H1 (cell line): ENCODE data around the gene DHX9. TPM values are rescaled to one million over a fixed set of nuclear protein-coding genes. Genes with fewer than 3 reads are reported as not detected.

Experiments used
- CTCF ChIA-PET: fragments of 300-600 bp; sonication (Branson Sonifier 250); formaldehyde crosslinking; loops from one replicate; lab custom pipeline; 2021; ENCODE audit not compliant: partially characterized antibody; lab: Charles Lee
- POLR2A ChIA-PET: fragments of 300-600 bp; sonication (Branson Sonifier 250); formaldehyde crosslinking; loops from one replicate; lab custom pipeline; 2021; ENCODE audit warnings: inconsistent platforms; ENCODE audit not compliant: partially characterized antibody; lab: Charles Lee
- DNase-seq, 2 experiments: peaks; one replicate each; pipeline versions ENCODE4 v3.0.0 to v3.0.0-alpha.2; 2010 to 2022; ENCODE audit warnings: low spot score in 2 of 2, low read depth in 1 of 2, mixed read lengths in 1 of 2
- FAIRE-seq: peaks from 2 replicates; lab custom pipeline; 2011; peaks lifted over from hg19 to GRCh38; lab: Jason Lieb, UNC
- H2AFZ ChIP-seq: 2 replicates; pipeline ENCODE4 v1.8.1; 2012; ENCODE audit warnings: low read length, inconsistent platforms
- H2AK5ac ChIP-seq: 2 replicates; pipeline ENCODE4 v1.6.1; 2013; ENCODE audit warnings: low read depth, low read length
- H2BK120ac ChIP-seq: replicated peaks from 2 replicates; pipeline ENCODE3; 2013; ENCODE audit warnings: low read depth, low read length, inconsistent platforms
- H2BK12ac ChIP-seq: 2 replicates; pipeline ENCODE4 v1.6.1; 2013; ENCODE audit warnings: low read depth, low read length
- H2BK15ac ChIP-seq: 2 replicates; pipeline ENCODE4 v1.6.1; 2013; ENCODE audit warnings: low read length
- H2BK20ac ChIP-seq: 2 replicates; pipeline ENCODE4 v1.6.1; 2013; ENCODE audit warnings: low read length
- H2BK5ac ChIP-seq: 2 replicates; pipeline ENCODE4 v1.6.1; 2013; ENCODE audit warnings: low read depth, low read length
- H3K14ac ChIP-seq: 2 replicates; pipeline ENCODE4 v1.6.1; 2013; ENCODE audit warnings: inconsistent platforms; ENCODE audit not compliant: insufficient read length
- H3K18ac ChIP-seq: 2 replicates; pipeline ENCODE4 v1.6.1; 2013; ENCODE audit warnings: low read length; ENCODE audit errors: extremely low read depth
- H3K23ac ChIP-seq: 2 replicates; pipeline ENCODE4 v1.6.1; 2013; ENCODE audit warnings: inconsistent platforms; ENCODE audit not compliant: insufficient read length
- H3K23me2 ChIP-seq: 2 replicates; pipeline ENCODE4 v1.6.1; 2013; ENCODE audit warnings: low read depth, low read length
- H3K27ac ChIP-seq: 2 replicates; pipeline ENCODE4 v1.6.1; 2011; ENCODE audit warnings: low read depth, low read length, inconsistent platforms
- H3K27me3 ChIP-seq, 4 experiments: replicated peaks in 1 of 4; 1 replicate in 1 of 4; 2 replicates in 3 of 4; pipeline versions ENCODE4 v1.6.1 to v1.8.1; 2011 to 2013; ENCODE audit warnings: low read length in 3 of 4, mild to moderate bottlenecking in 3 of 4, inconsistent platforms in 2 of 4, mixed read lengths in 2 of 4, moderate library complexity in 1 of 4; ENCODE audit not compliant: control insufficient read depth in 3 of 4, insufficient read depth in 3 of 4; ENCODE audit errors: extremely low read depth in 1 of 4
- H3K36me3 ChIP-seq, 4 experiments: 2 replicates each; pipeline versions ENCODE4 v1.6.1 to v1.8.1; 2011 to 2013; ENCODE audit warnings: mild to moderate bottlenecking in 4 of 4, low read length in 3 of 4, moderate library complexity in 2 of 4, control low read depth in 1 of 4, inconsistent platforms in 1 of 4; ENCODE audit not compliant: insufficient read depth in 4 of 4, control insufficient read depth in 2 of 4
- H3K4ac ChIP-seq: replicated peaks from 2 replicates; pipeline ENCODE3; 2013; ENCODE audit warnings: low read length, low read depth, mixed read lengths, inconsistent platforms; ENCODE audit not compliant: insufficient read length
- H3K4me1 ChIP-seq, 4 experiments: replicated peaks in 1 of 4; 1 replicate in 1 of 4; 2 replicates in 3 of 4; pipeline versions ENCODE4 v1.6.1 to v1.8.1; 2011 to 2013; ENCODE audit warnings: low read length in 3 of 4, inconsistent platforms in 2 of 4, mixed read lengths in 1 of 4; ENCODE audit not compliant: insufficient read depth in 4 of 4, control insufficient read depth in 3 of 4
- H3K4me2 ChIP-seq, 2 experiments: 2 replicates each; pipeline versions ENCODE4 v1.6.1 to v1.8.1; 2011 to 2013; ENCODE audit warnings: low read depth in 2 of 2, low read length in 2 of 2, control low read depth in 1 of 2, inconsistent platforms in 1 of 2, mild to moderate bottlenecking in 1 of 2; ENCODE audit not compliant: insufficient read depth in 1 of 2
- H3K4me3 ChIP-seq, 4 experiments: fragments of 200-600, 300-600 bp in 1 of 4; sonication (generic), shearing (Covaris generic), sonication (Bioruptor Twin) in 1 of 4; 2 replicates each; pipeline versions ENCODE4 v1.5.1 to v1.8.1; 2011 to 2016; ENCODE audit warnings: low read length in 4 of 4, low read depth in 3 of 4, control low read depth in 2 of 4, inconsistent platforms in 2 of 4, mild to moderate bottlenecking in 2 of 4, mixed read lengths in 1 of 4, moderate library complexity in 1 of 4; ENCODE audit not compliant: insufficient read depth in 2 of 4; ENCODE audit errors: extremely low read depth in 1 of 4
- H3K56ac ChIP-seq: replicated peaks from 2 replicates; pipeline ENCODE3; 2013; ENCODE audit warnings: low read depth, mild to moderate bottlenecking, mixed read lengths, low read length, inconsistent platforms; ENCODE audit not compliant: insufficient read length
- H3K79me1 ChIP-seq: 2 replicates; pipeline ENCODE4 v1.6.1; 2013; ENCODE audit warnings: low read depth, low read length, control low read depth
- H3K79me2 ChIP-seq, 2 experiments: 2 replicates each; pipeline versions ENCODE4 v1.6.1 to v1.8.1; 2012 to 2013; ENCODE audit warnings: low read length in 2 of 2, mild to moderate bottlenecking in 2 of 2, inconsistent platforms in 1 of 2; ENCODE audit not compliant: insufficient read depth in 2 of 2, control insufficient read depth in 1 of 2
- H3K9ac ChIP-seq, 4 experiments: replicated peaks in 1 of 4; 1 replicate in 1 of 4; 2 replicates in 3 of 4; pipeline versions ENCODE4 v1.6.1 to v1.8.1; 2011 to 2013; ENCODE audit warnings: low read depth in 3 of 4, low read length in 3 of 4, control low read depth in 2 of 4, mild to moderate bottlenecking in 2 of 4, moderate library complexity in 2 of 4, inconsistent platforms in 1 of 4; ENCODE audit errors: extremely low read depth in 1 of 4
- H3K9me3 ChIP-seq, 2 experiments: 2 replicates each; pipeline versions ENCODE4 v1.6.1 to v1.8.1; 2012 to 2013; ENCODE audit warnings: mild to moderate bottlenecking in 2 of 2, moderate library complexity in 2 of 2, control low read depth in 1 of 2, inconsistent platforms in 1 of 2, low read depth in 1 of 2, low read length in 1 of 2, mixed read lengths in 1 of 2; ENCODE audit not compliant: insufficient read depth in 2 of 2
- H4K20me1 ChIP-seq, 2 experiments: replicated peaks in 1 of 2; 2 replicates each; pipeline versions ENCODE3 to v1.8.1; 2011 to 2013; ENCODE audit warnings: inconsistent platforms in 2 of 2, low read length in 2 of 2, mild to moderate bottlenecking in 1 of 2; ENCODE audit not compliant: insufficient read depth in 2 of 2, control insufficient read depth in 1 of 2
- H4K5ac ChIP-seq: 2 replicates; pipeline ENCODE4 v1.6.1; 2013; ENCODE audit warnings: low read length, low read depth, mixed read lengths, inconsistent platforms; ENCODE audit not compliant: insufficient read length
- H4K8ac ChIP-seq: 2 replicates; pipeline ENCODE4 v1.8.0; 2013; ENCODE audit warnings: mild to moderate bottlenecking, moderate library complexity, low read length, inconsistent platforms; ENCODE audit not compliant: insufficient read depth; ENCODE audit errors: extremely low read depth
- H4K91ac ChIP-seq: replicated peaks from 2 replicates; pipeline ENCODE3; 2013; ENCODE audit warnings: low read length, mixed read lengths, inconsistent platforms; ENCODE audit not compliant: insufficient read length
- EGR1 ChIP-seq: IDR thresholded peaks from 2 replicates; pipeline ENCODE4 v1.6.1; 2011; ENCODE audit warnings: low read depth, low read length, borderline replicate concordance
- JUN ChIP-seq: IDR thresholded peaks from 2 replicates; pipeline ENCODE4 v1.6.1; 2011; ENCODE audit warnings: low read depth, mild to moderate bottlenecking, improper control_type of control experiment, low read length
- POLR2AphosphoS5 ChIP-seq: IDR thresholded peaks from 2 replicates; pipeline ENCODE4 v1.6.1; 2011; ENCODE audit warnings: low read depth, low read length
- POU5F1 ChIP-seq: IDR thresholded peaks from 2 replicates; pipeline ENCODE4 v1.6.1; 2011; ENCODE audit warnings: low read depth, mild to moderate bottlenecking, low read length, moderate library complexity
- YY1 ChIP-seq: IDR thresholded peaks from 2 replicates; pipeline ENCODE4 v1.6.1; 2011; ENCODE audit warnings: low read depth, mild to moderate bottlenecking, low read length
- WGBS, 2 experiments: shearing (Covaris generic) in 1 of 2; methylation state at CpG; one replicate each; pipeline versions ENCODE4 v1.1.6 to v1.1.7; 2013 to 2015; ENCODE audit warnings: low lambda C conversion rate in 2 of 2, mixed read lengths in 2 of 2, inconsistent platforms in 1 of 2, low coverage in 1 of 2, missing lambda C conversion rate in 1 of 2; ENCODE audit not compliant: insufficient replicate concordance in 2 of 2, insufficient coverage in 1 of 2, insufficient read length in 1 of 2; ENCODE audit errors: extremely low coverage in 1 of 2, missing lambda C conversion rate in 1 of 2; 5-methylcytosine and 5-hydroxymethylcytosine counted together
- polyA plus RNA-seq, 7 experiments: library from polyadenylated mRNA; depleted of rRNA in 3 of 7; stranded (reverse) in 5 of 7; unstranded in 2 of 7; fragments of >200 nt in 5 of 7; fragments of 200-250 nt in 2 of 7; gene quantifications; 1 replicate in 5 of 7; 2 replicates in 1 of 7; 4 replicates in 1 of 7; pipeline versions ENCODE4 v1.2.1 to v1.2.3, GENCODE V29; 2011 to 2013; ENCODE audit warnings: missing spikeins in 2 of 7, mixed read lengths in 2 of 7
- total RNA-seq: library from RNA; stranded (reverse); fragmentation: NEBNext Ultra II Directional; extraction: Animal tissue kit (Norgen Biotek cat#: 25700); gene quantifications from 2 replicates; pipeline ENCODE4 v1.2.1, GENCODE V29; 2021

Gene DHX9
- total and polyA plus RNA-seq, 2 of the 8 experiments (the other 6 are each of a cell fraction or from before 2014, with no cell fraction given), result 153 to 333 TPM

- peaks cover 6 to 11% of the 10 kb centered on the region in 2 experiments for H4K20me1 ChIP-seq
- H4K5ac ChIP-seq, result no peak overlapping the region
- no peak for DNase-seq
- TF ChIP-seq EGR1 (no peak), YY1 (no peak), JUN (no peak), POLR2AphosphoS5 (peak; percentile 20; the same call in 1 of the 2 replicates), POU5F1 (no peak)
- TF ChIP-seq, all 59 proteins: peak for 1
- no peaks in the 10 kb centered on the region for H3K27me3 ChIP-seq
- H3K4ac ChIP-seq, result no peak overlapping the region
- no peak overlapping the region for H3K56ac ChIP-seq
- H2BK15ac ChIP-seq, result no peak overlapping the region
- H3K23me2 ChIP-seq, result no peaks in the 10 kb centered on the region; the same call in 1 of the 2 replicates
- no peak overlapping the region for H2BK120ac ChIP-seq
- no peak overlapping the region for H2AK5ac ChIP-seq
- H3K9me3 ChIP-seq, result no peaks in the 10 kb centered on the region
- ChIA-PET CTCF (no interaction called here), POLR2A (interaction anchor here (0.7 to 4.7 kb wide), 5 partner anchors 9 to 46 kb away, joined by 3 to 34 read pairs (median 20); no protein-coding TSS in a partner anchor)
- H3K4me2 ChIP-seq, result no peak overlapping the region
- no peak overlapping the region for H3K9ac ChIP-seq
- no peak overlapping the region for H3K18ac ChIP-seq
- H2BK20ac ChIP-seq, result no peak overlapping the region
- H3K4me3 ChIP-seq, result no peak overlapping the region
- H4K8ac ChIP-seq, result no peak overlapping the region
- H3K79me1 ChIP-seq, result no peaks in the 10 kb centered on the region
- peaks cover 22 to 68% (median 60%) of the 10 kb centered on the region in 4 experiments; a peak in 7 of 8 replicates for H3K36me3 ChIP-seq
- no peak overlapping the region for H2BK5ac ChIP-seq
- WGBS, 2 experiments, result 92% methylated on average over 11 of the region's 11 CpGs; no CpG with 5 or more reads in 1 of the 2 experiments
- no peak overlapping the region for H2AFZ ChIP-seq
- H2BK12ac ChIP-seq, result no peak overlapping the region
- no peak overlapping the region for H3K14ac ChIP-seq
- FAIRE-seq, result no peak
- H4K91ac ChIP-seq, result no peak overlapping the region
- no peak overlapping the region for H3K27ac ChIP-seq
- no peak overlapping the region for H3K23ac ChIP-seq
- H3K4me1 ChIP-seq, result no peaks in the 10 kb centered on the region
- no peaks in the 10 kb centered on the region for H3K79me2 ChIP-seq
These were observed 47.8 kb downstream of the DHX9 start for GRCh38 chr1:182886985-182887384.
